SKM-1 (cell line): ENCODE results near the gene CASP2.
"Not testable (repeated sequence)": the region's sequence is repeated elsewhere in the genome, so short reads cannot be mapped to it uniquely, and the experiment has no call there.

Experiments used
- DNase-seq: peaks from one replicate; lab custom pipeline; 2025; ENCODE audit not compliant: unreplicated experiment; lab: John Stamatoyannopoulos, UW

The CASP2 gene

DNA sequence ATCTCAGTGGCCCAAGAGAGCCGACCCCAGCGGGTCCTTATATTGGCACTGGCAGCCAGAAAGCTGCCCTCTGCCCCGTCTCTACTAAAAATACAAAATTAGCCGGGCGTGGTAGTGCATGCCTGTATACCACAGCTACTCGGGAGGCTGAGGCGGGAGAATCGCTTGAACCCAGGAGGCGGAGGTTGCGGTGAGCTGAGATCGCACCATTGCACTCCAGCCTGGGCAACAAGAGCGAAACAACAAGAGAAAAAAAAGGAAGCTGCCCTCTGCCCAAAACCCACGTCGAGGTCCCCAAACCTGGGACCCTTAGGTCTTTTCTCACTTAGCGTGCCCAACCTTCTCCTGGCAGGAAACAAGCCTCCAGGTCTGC, 24.0 kb upstream of the CASP2 start:
- not testable (repeated sequence) for DNase-seq

DNA sequence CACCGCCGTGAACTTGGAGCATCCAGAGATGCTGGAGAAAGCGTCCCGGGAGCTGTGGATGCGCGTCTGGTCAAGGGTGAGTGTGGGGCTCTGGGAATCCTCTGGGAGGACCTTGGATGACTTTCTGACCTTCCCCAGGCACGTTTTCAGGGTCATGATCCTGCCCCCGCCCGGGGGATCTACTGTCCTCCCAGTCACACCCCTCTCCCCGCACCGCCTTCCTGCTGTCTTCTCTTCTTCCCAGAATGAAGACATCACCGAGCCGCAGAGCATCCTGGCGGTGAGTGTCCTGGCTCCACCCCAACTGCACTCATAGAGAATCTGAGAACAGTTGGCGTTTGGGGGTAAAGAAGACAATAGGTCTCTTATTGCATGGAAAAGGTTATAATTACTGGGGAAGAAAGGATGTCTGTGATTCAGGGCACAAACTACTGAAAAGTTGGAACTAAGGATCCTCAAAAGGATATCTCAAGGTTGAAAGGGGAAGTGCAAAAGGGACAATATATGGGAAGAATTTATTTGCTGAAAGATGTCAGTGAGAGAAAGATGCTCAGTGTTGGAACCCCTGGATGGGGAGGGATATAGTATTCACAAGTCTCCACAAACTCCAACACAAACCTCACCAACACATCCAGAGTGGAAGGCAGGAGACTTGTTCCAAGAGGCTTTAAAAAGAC, 23.0 kb upstream of the CASP2 start:
- DNase-seq: no peak

DNA sequence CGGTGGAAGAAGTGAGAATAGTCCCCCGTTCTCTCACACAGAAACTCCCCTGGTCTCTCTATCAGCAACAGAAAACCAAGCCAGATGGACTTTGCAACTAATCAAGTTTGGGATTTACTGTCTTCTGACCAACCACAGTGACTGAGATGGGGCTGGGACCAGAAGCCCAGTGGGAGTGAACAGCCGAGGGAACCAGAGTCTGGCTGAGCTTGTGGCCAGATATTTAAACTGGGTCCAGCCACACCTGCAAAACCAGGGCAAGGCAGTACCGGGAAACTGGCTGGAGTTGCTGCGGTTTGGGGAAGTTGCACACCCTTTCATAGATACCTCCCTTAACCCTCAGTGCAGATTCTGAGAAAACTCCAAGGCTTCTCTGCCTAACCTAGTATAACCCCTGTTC, 18.9 kb upstream of the CASP2 start:
- no peak for DNase-seq

GRCh38 chr7:143271240-143271639, 16.9 kb upstream of the CASP2 start:
- DNase-seq: no peak

DNA sequence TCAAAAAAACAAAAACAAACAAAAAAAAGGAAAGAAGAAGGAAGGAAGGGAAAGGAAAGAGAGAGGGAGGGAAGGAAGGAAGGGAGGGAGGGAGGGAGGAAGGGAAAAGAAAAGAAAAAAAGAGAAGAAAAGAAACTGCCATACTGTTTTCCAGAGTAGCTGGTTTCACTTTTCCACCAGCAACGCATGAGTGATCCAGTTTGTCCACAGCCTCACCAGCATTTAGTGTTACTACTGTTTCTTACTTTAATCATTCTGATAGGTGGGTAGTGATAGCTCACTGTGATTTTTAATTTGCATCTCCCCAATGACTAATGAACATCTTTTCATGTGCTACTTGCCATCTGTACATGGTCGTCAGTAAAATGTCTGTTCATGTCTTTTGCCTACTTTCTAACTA, 15.3 kb upstream of the CASP2 start:
- DNase-seq: no peak

- DNase-seq: no peak
These were observed 8.7 kb upstream of the CASP2 start for GRCh38 chr7:143279186-143280098.

DNA sequence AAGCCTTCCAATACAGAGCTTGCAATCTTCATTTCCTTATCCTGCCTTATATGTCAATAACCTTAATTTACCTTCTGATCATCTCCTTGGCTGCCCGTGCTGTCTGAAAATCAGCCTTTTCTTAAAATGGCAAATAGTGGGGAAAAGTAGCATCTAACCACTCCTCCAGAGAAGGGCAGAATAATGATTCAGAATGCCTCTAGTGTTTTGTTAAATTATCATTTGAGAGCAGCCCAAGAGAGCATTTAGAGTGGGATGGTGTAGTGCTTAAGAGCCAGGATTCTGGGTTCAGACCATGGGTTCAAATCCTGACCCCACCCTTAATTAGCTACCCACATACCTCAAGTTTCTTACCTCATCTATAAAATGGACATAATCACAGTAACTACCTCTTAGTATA, 8.0 kb upstream of the CASP2 start:
- no peak for DNase-seq

- no peak for DNase-seq
These were observed 7.6 kb upstream of the CASP2 start for GRCh38 chr7:143280566-143280965.

GRCh38 chr7:143281529-143281928, 6.6 kb upstream of the CASP2 start:
- DNase-seq: no peak

- DNase-seq: no peak
These were observed 6.0 kb upstream of the CASP2 start for GRCh38 chr7:143282124-143282523.

DNA sequence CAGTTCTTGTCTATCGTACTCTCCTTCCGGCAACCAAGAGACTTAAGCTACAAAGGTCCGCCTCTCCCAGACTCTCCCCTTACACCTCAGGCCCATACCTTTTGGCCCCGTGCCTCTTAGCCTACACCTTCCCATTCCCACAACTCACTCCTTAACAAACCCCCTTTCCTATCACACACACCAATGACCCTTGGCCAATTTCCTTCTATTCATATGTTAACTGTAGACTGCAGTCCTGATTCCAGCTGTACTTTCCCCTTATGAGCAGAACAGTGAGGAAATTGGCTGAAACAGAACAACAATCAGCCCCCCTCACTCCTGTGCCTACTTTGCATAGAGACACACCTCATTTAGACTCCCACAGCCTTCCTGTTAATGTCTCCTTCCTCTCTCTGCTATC, 4.8 kb upstream of the CASP2 start:
- DNase-seq: no peak

- no peak for DNase-seq
These were observed 3.3 kb upstream of the CASP2 start, which contains the start of gene TMEM139 for GRCh38 chr7:143284591-143285469. Gene TMEM139, plus strand, starts transcription at chr7:143284958. Its CDS starts 1,000 bp downstream, at chr7:143285958.

- no peak for DNase-seq
These were observed 2.7 kb upstream of the CASP2 start for GRCh38 chr7:143285470-143285778.

DNA sequence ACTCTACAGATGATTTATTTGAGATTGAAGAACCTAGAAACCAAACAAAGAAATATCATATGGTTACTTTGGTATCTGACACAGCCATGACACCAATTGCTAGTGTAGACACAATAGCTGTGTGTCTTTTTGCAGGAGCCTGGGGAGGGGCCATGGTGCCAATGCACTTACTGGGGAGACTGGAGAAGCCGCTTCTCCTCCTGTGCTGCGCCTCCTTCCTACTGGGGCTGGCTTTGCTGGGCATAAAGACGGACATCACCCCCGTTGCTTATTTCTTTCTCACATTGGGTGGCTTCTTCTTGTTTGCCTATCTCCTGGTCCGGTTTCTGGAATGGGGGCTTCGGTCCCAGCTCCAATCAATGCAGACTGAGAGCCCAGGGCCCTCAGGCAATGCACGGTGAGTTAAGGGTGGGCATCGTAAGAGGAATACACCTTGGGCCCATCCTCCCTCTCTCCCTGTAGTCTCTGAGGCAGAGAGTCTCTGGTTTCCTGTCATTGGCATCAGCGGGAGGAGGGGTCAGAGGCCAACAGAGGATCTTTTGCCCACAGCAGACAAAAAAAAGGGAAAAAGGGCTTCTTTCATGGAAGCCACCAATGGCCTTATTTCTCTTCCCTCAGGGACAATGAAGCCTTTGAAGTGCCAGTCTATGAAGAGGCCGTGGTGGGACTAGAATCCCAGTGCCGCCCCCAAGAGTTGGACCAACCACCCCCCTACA, 2.2 kb upstream of the CASP2 start:
- DNase-seq: no peak

DNA sequence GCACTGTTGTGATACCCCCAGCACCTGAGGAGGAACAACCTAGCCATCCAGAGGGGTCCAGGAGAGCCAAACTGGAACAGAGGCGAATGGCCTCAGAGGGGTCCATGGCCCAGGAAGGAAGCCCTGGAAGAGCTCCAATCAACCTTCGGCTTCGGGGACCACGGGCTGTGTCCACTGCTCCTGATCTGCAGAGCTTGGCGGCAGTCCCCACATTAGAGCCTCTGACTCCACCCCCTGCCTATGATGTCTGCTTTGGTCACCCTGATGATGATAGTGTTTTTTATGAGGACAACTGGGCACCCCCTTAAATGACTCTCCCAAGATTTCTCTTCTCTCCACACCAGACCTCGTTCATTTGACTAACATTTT, 1.6 kb upstream of the CASP2 start:
- DNase-seq: no peak

GRCh38 chr7:143287339-143287934, 714 bp upstream of the CASP2 start:
- no peak for DNase-seq

GRCh38 chr7:143288836-143289235, 685 bp downstream of the CASP2 start:
- DNase-seq: no peak

GRCh38 chr7:143289421-143289820, 1.3 kb downstream of the CASP2 start:
- DNase-seq: peak; percentile 13

DNA sequence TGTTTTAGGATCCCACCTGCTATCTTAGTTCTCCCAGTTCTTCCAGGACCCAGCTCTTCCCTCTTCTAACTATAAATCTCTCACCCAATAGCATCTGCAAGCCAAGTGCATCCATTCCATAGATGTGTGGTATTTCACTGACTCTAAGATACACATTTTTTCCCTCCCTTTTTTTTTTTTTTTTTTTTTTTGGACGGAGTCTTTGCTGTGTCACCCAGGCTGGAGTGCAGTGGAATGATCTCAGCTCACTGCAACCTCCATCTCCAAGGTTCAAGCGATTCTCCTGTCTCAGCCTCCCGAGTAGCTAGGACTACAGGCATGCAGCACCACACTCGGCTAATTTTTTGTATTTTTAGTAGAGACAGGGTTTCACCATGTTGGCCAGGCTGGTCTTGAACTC, 1.7 kb downstream of the CASP2 start:
- not testable (repeated sequence) for DNase-seq

- DNase-seq: no peak
These were observed 2.1 kb downstream of the CASP2 start for GRCh38 chr7:143290293-143290692.

DNA sequence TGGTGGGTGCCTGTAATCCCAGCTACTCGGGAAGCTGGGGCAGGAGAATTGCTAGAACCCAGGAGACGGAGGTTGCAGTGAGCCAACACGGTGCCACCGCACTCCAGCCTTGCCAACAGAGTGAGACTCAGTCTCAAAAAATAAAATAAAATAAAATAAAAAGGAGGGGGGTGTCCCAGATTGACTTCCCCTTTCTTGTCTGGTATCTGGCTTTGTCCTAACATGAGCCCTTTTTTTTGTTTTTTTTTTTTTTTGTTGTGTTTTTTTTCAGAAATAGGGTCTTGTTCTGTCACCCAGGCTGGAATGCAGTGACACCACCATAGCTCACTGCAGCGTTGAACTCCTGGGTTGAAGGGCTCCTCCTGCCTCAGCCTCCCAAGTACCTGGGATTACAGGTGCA, 4.7 kb downstream of the CASP2 start:
- no peak for DNase-seq
